HCT116 (cell line): ENCODE data around the gene NUCB2. TPM values are rescaled to one million over a fixed set of nuclear protein-coding genes. Genes with fewer than 3 reads are reported as not detected.

Experiments
- ATAC-seq: fragments of 200-7000 bp; cut with Tn5 transposase; 2 replicates; pipeline ENCODE4 v1.9.1; 2020; ENCODE audit warnings: mild to moderate bottlenecking, moderate library complexity
- BruUV-seq: library from RNA; stranded (reverse); fragments of 400-500 nt; replicated peaks from 2 replicates; lab custom pipeline; 2021; lab: Mats Ljungman, UMichigan
- CTCF ChIA-PET: fragments of 300-600 bp; sonication (Branson Sonifier 250); formaldehyde crosslinking; loops from one replicate; lab custom pipeline; 2021; ENCODE audit warnings: antibody characterized with exemption; lab: Charles Lee
- POLR2A ChIA-PET: fragments of 300-600, 350-600 bp; sonication (Branson Sonifier 250); formaldehyde crosslinking; loops from one replicate; lab custom pipeline; 2021; ENCODE audit warnings: antibody characterized with exemption; lab: Charles Lee
- RAD21 ChIA-PET, 2 experiments: fragments of 300-600 bp; sonication (Branson Sonifier 250); formaldehyde crosslinking; loops; one replicate each; lab custom pipeline; 2023; ENCODE audit warnings: low total read pairs in 2 of 2; ENCODE audit not compliant: uncharacterized antibody in 2 of 2, unreplicated experiment in 2 of 2, low non-redundant PET in 1 of 2; lab: Charles Lee
- DNase-seq: peaks from one replicate; pipeline ENCODE4 v3.0.0-alpha.2; 2010; ENCODE audit warnings: low read depth, low spot score
- H2AFZ ChIP-seq: fragments of 200-600 bp; shearing (Covaris generic), sonication (generic); 2 replicates; pipeline ENCODE4 v1.6.1; 2017; ENCODE audit warnings: low read depth, mixed run types, mixed read lengths, antibody characterized with exemption, low read length; ENCODE audit not compliant: poor library complexity, severe bottlenecking
- H3K27ac ChIP-seq: 2 replicates; pipeline ENCODE4 v1.5.1; 2012; ENCODE audit warnings: low read depth, low read length
- H3K27me3 ChIP-seq: fragments of 200-600 bp; sonication (generic); 2 replicates; pipeline ENCODE4 v1.6.1; 2016; ENCODE audit warnings: mixed run types, low read length, mixed read lengths; ENCODE audit not compliant: insufficient read depth
- H3K36me3 ChIP-seq, 2 experiments: fragments of 200-500 bp in 1 of 2; fragments of 200-600 bp in 1 of 2; sonication (Bioruptor generic) in 1 of 2; sonication (generic) in 1 of 2; 2 replicates each; pipeline versions ENCODE4 v1.5.1 to v1.6.1; 2014 to 2016; ENCODE audit warnings: low read length in 2 of 2, inconsistent platforms in 1 of 2, mixed read lengths in 1 of 2, mixed run types in 1 of 2; ENCODE audit not compliant: insufficient read depth in 2 of 2, control insufficient read depth in 1 of 2
- H3K4me1 ChIP-seq, 2 experiments: fragments of 200-600 bp in 1 of 2; sonication (generic) in 1 of 2; 2 replicates each; pipeline versions ENCODE4 v1.5.1 to v1.6.1; 2012 to 2017; ENCODE audit warnings: low read length in 2 of 2, inconsistent platforms in 1 of 2, mild to moderate bottlenecking in 1 of 2, mixed read lengths in 1 of 2, mixed run types in 1 of 2, moderate library complexity in 1 of 2; ENCODE audit not compliant: insufficient read depth in 2 of 2, control insufficient read depth in 1 of 2
- H3K4me2 ChIP-seq: fragments of 200-600 bp; sonication (generic); 2 replicates; pipeline ENCODE4 v1.6.1; 2017; ENCODE audit warnings: mixed run types, low read length, mixed read lengths
- H3K4me3 ChIP-seq, 2 experiments: fragments of 200-600 bp in 1 of 2; sonication (generic) in 1 of 2; replicated peaks in 1 of 2; 2 replicates each; pipeline ENCODE4 v1.5.1; 2011 to 2016; ENCODE audit warnings: low read length in 2 of 2, control low read depth in 1 of 2, low read depth in 1 of 2, mild to moderate bottlenecking in 1 of 2, mixed read lengths in 1 of 2, mixed run types in 1 of 2
- H3K79me2 ChIP-seq: fragments of 200-600 bp; sonication (generic); 2 replicates; pipeline ENCODE4 v1.6.1; 2017; ENCODE audit warnings: mild to moderate bottlenecking, mixed run types, low read length, moderate library complexity, mixed read lengths; ENCODE audit not compliant: insufficient read depth
- H3K9ac ChIP-seq: fragments of 200-600 bp; sonication (generic); 2 replicates; pipeline ENCODE4 v1.6.1; 2016; ENCODE audit warnings: low read length, mixed read lengths
- H3K9me2 ChIP-seq: fragments of 200-600 bp; sonication (generic), shearing (Covaris generic); 2 replicates; pipeline ENCODE4 v1.6.1; 2017; ENCODE audit warnings: mixed run types, mild to moderate bottlenecking, moderate library complexity; ENCODE audit not compliant: insufficient read depth
- H3K9me3 ChIP-seq, 2 experiments: fragments of 200-500 bp in 1 of 2; fragments of 200-600 bp in 1 of 2; sonication (Bioruptor generic) in 1 of 2; sonication (generic) in 1 of 2; 2 replicates each; pipeline ENCODE4 v1.6.1; 2014 to 2017; ENCODE audit warnings: low read length in 2 of 2, mixed read lengths in 2 of 2, inconsistent platforms in 1 of 2, low read depth in 1 of 2, mild to moderate bottlenecking in 1 of 2, mixed run types in 1 of 2, moderate library complexity in 1 of 2; ENCODE audit not compliant: control insufficient read depth in 1 of 2, insufficient read depth in 1 of 2
- H4K20me1 ChIP-seq: fragments of 200-600 bp; sonication (generic), shearing (Covaris generic); 2 replicates; pipeline ENCODE4 v1.6.1; 2017; ENCODE audit warnings: mixed run types, mild to moderate bottlenecking, moderate library complexity; ENCODE audit not compliant: insufficient read depth
- CBX3 ChIP-seq: IDR thresholded peaks from 2 replicates; pipeline ENCODE4 v1.6.1; 2012; ENCODE audit warnings: low read depth
- CEBPB ChIP-seq: IDR thresholded peaks from 2 replicates; pipeline ENCODE4 v1.6.1; 2012; ENCODE audit warnings: low read depth
- FOSL1 ChIP-seq: IDR thresholded peaks from 2 replicates; pipeline ENCODE4 v1.6.1; 2012; ENCODE audit warnings: low read depth
- POLR2A ChIP-seq: IDR thresholded peaks from 2 replicates; pipeline ENCODE4 v1.7.0; 2011; ENCODE audit warnings: borderline replicate concordance; ENCODE audit not compliant: insufficient read depth, insufficient read length; ENCODE audit errors: extremely low read depth
- POLR2AphosphoS5 ChIP-seq: IDR thresholded peaks from 2 replicates; pipeline ENCODE4 v1.6.1; 2011; ENCODE audit warnings: mild to moderate bottlenecking, low read depth, low read length, moderate library complexity
- SIN3A ChIP-seq: IDR thresholded peaks from 2 replicates; pipeline ENCODE4 v1.6.1; 2012; ENCODE audit warnings: low read depth
- SP1 ChIP-seq: IDR thresholded peaks from 2 replicates; pipeline ENCODE4 v1.6.1; 2012; ENCODE audit warnings: low read depth
- SRF ChIP-seq: IDR thresholded peaks from 2 replicates; pipeline ENCODE4 v1.6.1; 2012; ENCODE audit warnings: low read depth
- intact Hi-C: fragments of 100-400 bp; cut with micrococcal nuclease; formaldehyde crosslinking; loops from 2 replicates; pipeline ENCODE4 v1.10.0; 2022
- total RNA-seq: library from RNA; stranded (reverse); gene quantifications from one replicate; pipeline ENCODE4 v1.2.1, GENCODE V29; 2021; ENCODE audit not compliant: unreplicated experiment
- TF ChIP-seq, protein P1 (sequence below): IDR thresholded peaks from 2 replicates; pipeline ENCODE4 v1.6.1; 2012
- TF ChIP-seq, protein P2 (sequence below): IDR thresholded peaks from 2 replicates; pipeline ENCODE4 v1.6.1; 2012
- TF ChIP-seq, protein P3 (sequence below): IDR thresholded peaks from 2 replicates; pipeline ENCODE4 v1.6.1; 2012; ENCODE audit warnings: low read depth

NUCB2 gene
- total RNA-seq, 1 experiment from 2014 or later, result 40.6 TPM

DNA sequence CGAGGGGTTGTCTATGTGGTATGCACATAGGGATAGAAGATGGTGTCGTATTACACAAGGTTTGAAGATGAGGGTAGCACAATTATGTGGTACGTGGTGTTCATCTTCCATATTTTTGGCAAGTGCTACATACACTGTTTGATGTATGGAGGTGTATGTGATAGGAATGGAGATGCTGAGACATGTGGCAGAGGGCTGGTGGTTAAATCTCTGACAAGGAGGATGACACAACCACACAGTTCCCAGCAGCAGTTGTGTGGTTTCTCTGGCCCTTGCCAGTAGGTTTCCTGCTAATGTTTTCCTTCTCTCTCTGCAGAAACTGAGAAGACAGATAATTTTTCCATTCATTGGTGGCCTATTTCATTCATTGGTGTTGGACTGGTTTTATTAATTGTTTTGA lies 92.0 kb downstream of the NUCB2 start:
- no peaks in the 10 kb centered on the region for H3K79me2 ChIP-seq
- 0 out of 4 replicates have a peak, but pooled peaks cover 0 to 9% of the 10 kb centered on the region in 2 experiments for H3K36me3 ChIP-seq
- H2AFZ ChIP-seq, result no peak overlapping the region
- no peaks in the 10 kb centered on the region for H4K20me1 ChIP-seq
- no peaks in the 10 kb centered on the region for H3K27me3 ChIP-seq
- DNase-seq (no peak), ATAC-seq (no peak)
- H3K4me1 ChIP-seq, result no peaks in the 10 kb centered on the region
- intact Hi-C loops, result no loop called here
- RAD21 ChIA-PET, result no interaction called here
- no peaks in the 10 kb centered on the region for H3K9me2 ChIP-seq
- BruUV-seq, result no TSS peak
- H3K9ac ChIP-seq, result no peak overlapping the region
- H3K27ac ChIP-seq, result no peak overlapping the region
- peaks cover 23 to 44% of the 10 kb centered on the region in 2 experiments; a peak in 2 of 4 replicates for H3K9me3 ChIP-seq
- H3K4me2 ChIP-seq, result no peak overlapping the region
- no peak overlapping the region for H3K4me3 ChIP-seq
- POLR2A ChIA-PET, result no interaction called here
- no peak for TF ChIP-seq CEBPB
- no peak for TF ChIP-seq FOSL1
- no peak for TF ChIP-seq POLR2A
- no peak for TF ChIP-seq POLR2AphosphoS5
- TF ChIP-seq SIN3A, result no peak
- no peak for TF ChIP-seq CBX3
- no peak for TF ChIP-seq SRF
- TF ChIP-seq SP1, result no peak
- TF ChIP-seq, protein P1, sequence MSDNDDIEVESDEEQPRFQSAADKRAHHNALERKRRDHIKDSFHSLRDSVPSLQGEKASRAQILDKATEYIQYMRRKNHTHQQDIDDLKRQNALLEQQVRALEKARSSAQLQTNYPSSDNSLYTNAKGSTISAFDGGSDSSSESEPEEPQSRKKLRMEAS, result no peak
- CTCF ChIA-PET, result no interaction called here

DNA sequence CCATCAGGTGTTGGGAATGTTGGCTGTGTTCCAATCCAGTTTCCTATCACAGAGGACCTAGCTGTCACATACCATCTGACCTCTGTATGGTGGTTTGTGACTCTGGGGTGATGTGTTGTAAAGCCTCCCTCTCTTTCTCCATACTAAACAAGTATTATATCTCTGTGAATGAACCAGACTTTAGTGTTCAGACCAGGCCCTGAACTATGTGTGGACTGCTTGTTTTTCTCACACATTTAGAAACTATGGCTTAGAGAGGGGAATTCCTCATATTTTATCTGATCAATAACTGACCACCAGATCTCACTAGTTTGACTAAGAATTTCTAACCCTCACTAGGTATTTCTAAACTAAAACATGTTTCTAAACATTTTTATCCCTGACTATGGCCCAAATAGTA lies 92.6 kb downstream of the NUCB2 start:
- Histone ChIP-seq H3K27me3 (no peaks in the 10 kb centered on the region), H3K9me3 (peaks cover 23 to 49% of the 10 kb centered on the region in 2 experiments; a peak in 2 of 4 replicates), H3K9ac (no peak overlapping the region), H3K4me1 (no peaks in the 10 kb centered on the region), H2AFZ (no peak overlapping the region), H3K27ac (no peak overlapping the region), H3K4me2 (no peak overlapping the region), H3K79me2 (no peaks in the 10 kb centered on the region), H3K36me3 (0 out of 4 replicates have a peak, but pooled peaks cover 0 to 9% of the 10 kb centered on the region in 2 experiments), H4K20me1 (no peaks in the 10 kb centered on the region), H3K4me3 (no peak overlapping the region), H3K9me2 (no peaks in the 10 kb centered on the region)
- ATAC-seq, result no peak
- no peak for DNase-seq
- TF ChIP-seq, protein P2, sequence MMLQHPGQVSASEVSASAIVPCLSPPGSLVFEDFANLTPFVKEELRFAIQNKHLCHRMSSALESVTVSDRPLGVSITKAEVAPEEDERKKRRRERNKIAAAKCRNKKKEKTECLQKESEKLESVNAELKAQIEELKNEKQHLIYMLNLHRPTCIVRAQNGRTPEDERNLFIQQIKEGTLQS, result no peak
- TF ChIP-seq SIN3A (no peak), SP1 (no peak)
- TF ChIP-seq, protein P1, result no peak
- TF ChIP-seq, protein P3, sequence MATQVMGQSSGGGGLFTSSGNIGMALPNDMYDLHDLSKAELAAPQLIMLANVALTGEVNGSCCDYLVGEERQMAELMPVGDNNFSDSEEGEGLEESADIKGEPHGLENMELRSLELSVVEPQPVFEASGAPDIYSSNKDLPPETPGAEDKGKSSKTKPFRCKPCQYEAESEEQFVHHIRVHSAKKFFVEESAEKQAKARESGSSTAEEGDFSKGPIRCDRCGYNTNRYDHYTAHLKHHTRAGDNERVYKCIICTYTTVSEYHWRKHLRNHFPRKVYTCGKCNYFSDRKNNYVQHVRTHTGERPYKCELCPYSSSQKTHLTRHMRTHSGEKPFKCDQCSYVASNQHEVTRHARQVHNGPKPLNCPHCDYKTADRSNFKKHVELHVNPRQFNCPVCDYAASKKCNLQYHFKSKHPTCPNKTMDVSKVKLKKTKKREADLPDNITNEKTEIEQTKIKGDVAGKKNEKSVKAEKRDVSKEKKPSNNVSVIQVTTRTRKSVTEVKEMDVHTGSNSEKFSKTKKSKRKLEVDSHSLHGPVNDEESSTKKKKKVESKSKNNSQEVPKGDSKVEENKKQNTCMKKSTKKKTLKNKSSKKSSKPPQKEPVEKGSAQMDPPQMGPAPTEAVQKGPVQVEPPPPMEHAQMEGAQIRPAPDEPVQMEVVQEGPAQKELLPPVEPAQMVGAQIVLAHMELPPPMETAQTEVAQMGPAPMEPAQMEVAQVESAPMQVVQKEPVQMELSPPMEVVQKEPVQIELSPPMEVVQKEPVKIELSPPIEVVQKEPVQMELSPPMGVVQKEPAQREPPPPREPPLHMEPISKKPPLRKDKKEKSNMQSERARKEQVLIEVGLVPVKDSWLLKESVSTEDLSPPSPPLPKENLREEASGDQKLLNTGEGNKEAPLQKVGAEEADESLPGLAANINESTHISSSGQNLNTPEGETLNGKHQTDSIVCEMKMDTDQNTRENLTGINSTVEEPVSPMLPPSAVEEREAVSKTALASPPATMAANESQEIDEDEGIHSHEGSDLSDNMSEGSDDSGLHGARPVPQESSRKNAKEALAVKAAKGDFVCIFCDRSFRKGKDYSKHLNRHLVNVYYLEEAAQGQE, result no peak
- RAD21 ChIA-PET, result no interaction called here
- intact Hi-C loops, result no loop called here
- CTCF ChIA-PET, result no interaction called here
- no TSS peak for BruUV-seq
- POLR2A ChIA-PET, result no interaction called here
